Esophagus muscularis mucosa (tissue), 4 donors: ENCODE data around the gene OSBPL9. TPM values are rescaled to one million over a fixed set of nuclear protein-coding genes. Genes with fewer than 3 reads are reported as not detected.

Source experiments
- DNase-seq: peaks from one replicate; pipeline ENCODE4 v3.0.0-alpha.2; 2017; ENCODE audit errors: extremely low spot score
- H3K27ac ChIP-seq, 4 donors: fragments of 200-600 bp; sonication (generic); replicated peaks in 1 of 4; 1 replicate in 3 of 4; 2 replicates in 1 of 4; pipeline ENCODE4 v1.5.1; 2016 to 2019; ENCODE audit warnings: mild to moderate bottlenecking in 1 of 4
- H3K27me3 ChIP-seq, 4 donors: fragments of 200-600 bp; sonication (generic); one replicate each; pipeline versions ENCODE4 v1.5.1 to v1.6.0; 2016 to 2019
- H3K36me3 ChIP-seq, 4 donors: fragments of 200-600 bp; sonication (generic); one replicate each; pipeline ENCODE4 v1.5.1; 2016 to 2019
- H3K4me1 ChIP-seq, 4 donors: fragments of 200-600 bp; sonication (generic); one replicate each; pipeline ENCODE4 v1.5.1; 2016 to 2019
- H3K4me3 ChIP-seq, 4 donors: fragments of 200-600 bp; sonication (generic); 1 replicate in 2 of 4; 2 replicates in 2 of 4; pipeline ENCODE4 v1.5.1; 2016 to 2019; ENCODE audit warnings: mild to moderate bottlenecking in 4 of 4, moderate library complexity in 1 of 4
- H3K9me3 ChIP-seq, 4 donors: fragments of 200-600 bp; sonication (generic); 1 replicate in 3 of 4; 2 replicates in 1 of 4; pipeline ENCODE4 v1.5.1; 2016 to 2019
- CTCF ChIP-seq, 3 experiments: fragments of 200-600 bp in 2 of 3; fragments of 450-650 bp in 1 of 3; sonication (generic) in 2 of 3; IDR thresholded peaks; one replicate each; pipeline ENCODE4 v1.5.1; 2017 to 2019; ENCODE audit warnings: antibody characterized with exemption in 3 of 3, mild to moderate bottlenecking in 2 of 3, moderate library complexity in 1 of 3
- EP300 ChIP-seq: sonication (generic); formaldehyde crosslinking; IDR thresholded peaks from one replicate; pipeline ENCODE4 v1.6.1; 2017; ENCODE audit warnings: antibody characterized with exemption
- POLR2A ChIP-seq: fragments of 450-650 bp; IDR thresholded peaks from one replicate; pipeline ENCODE4 v1.6.1; 2017; ENCODE audit warnings: antibody characterized with exemption, moderate library complexity, mild to moderate bottlenecking, low read depth
- POLR2AphosphoS5 ChIP-seq, 2 donors: sonication (generic); formaldehyde crosslinking; IDR thresholded peaks; one replicate each; pipeline ENCODE4 v1.6.1; 2017; ENCODE audit warnings: antibody characterized with exemption in 2 of 2
- WGBS: methylation state at CpG from one replicate; pipeline ENCODE4 v1.1.5; 2018; 5-methylcytosine and 5-hydroxymethylcytosine counted together
- intact Hi-C: fragments of 100-400 bp; cut with DNase I; formaldehyde crosslinking; loops from one replicate; pipeline ENCODE4 v1.15.1; 2023
- total RNA-seq, 4 donors: library from RNA; depleted of rRNA; stranded (reverse); fragments of >200 nt; gene quantifications; one replicate each; pipeline versions ENCODE4 v1.1.0 to v1.2.1, GENCODE V29; 2016

OSBPL9 gene
- total RNA-seq, 4 donors from 2014 or later: 66.8 to 84.5 (median 75.9) TPM

- no peak overlapping the region for H3K4me3 ChIP-seq
- no peaks in the 10 kb centered on the region for H3K9me3 ChIP-seq
- H3K4me1 ChIP-seq: peaks cover 25 to 54% (median 44%) of the 10 kb centered on the region in 4 donors
- no peak for DNase-seq
- intact Hi-C loops: no loop called here
- no peaks in the 10 kb centered on the region for H3K36me3 ChIP-seq
- H3K27me3 ChIP-seq: no peaks in the 10 kb centered on the region
- no peak for TF ChIP-seq POLR2AphosphoS5 (IDR thresholded peaks at IDR 0.05)
- TF ChIP-seq EP300: no peak
- TF ChIP-seq POLR2A: no peak
- TF ChIP-seq CTCF (IDR thresholded peaks at IDR 0.05): no peak
- no peak overlapping the region for H3K27ac ChIP-seq
Observed at GRCh38 chr1:51689643-51690042, 72.8 kb downstream of the OSBPL9 start.

GRCh38 chr1:51690285-51690961 lies 73.5 kb downstream of the OSBPL9 start:
- intact Hi-C loops: no loop called here
- H3K4me1 ChIP-seq: peaks cover 25 to 55% (median 47%) of the 10 kb centered on the region in 4 donors
- H3K27ac ChIP-seq: no peak overlapping the region

GRCh38 chr1:51691920-51692319 lies 75.0 kb downstream of the OSBPL9 start:
- Histone ChIP-seq H3K27me3 (no peaks in the 10 kb centered on the region), H3K9me3 (no peaks in the 10 kb centered on the region), H3K4me3 (no peak overlapping the region), H3K36me3 (no peaks in the 10 kb centered on the region), H3K27ac (no peak overlapping the region), H3K4me1 (peaks cover 25 to 60% (median 48%) of the 10 kb centered on the region in 4 donors)
- intact Hi-C loops: no loop called here
- 92% methylated on average over 5 of the region's 5 CpGs for WGBS
- no peak for TF ChIP-seq POLR2A
- TF ChIP-seq EP300: no peak
- no peak for TF ChIP-seq CTCF (IDR thresholded peaks at IDR 0.05)
- no peak for TF ChIP-seq POLR2AphosphoS5 (IDR thresholded peaks at IDR 0.05)
- DNase-seq: no peak

More at GRCh38 chr1:51690285-51690961, 73.5 kb downstream of the OSBPL9 start:
- Histone ChIP-seq H3K36me3 (no peaks in the 10 kb centered on the region), H3K9me3 (no peaks in the 10 kb centered on the region), H3K4me3 (no peak overlapping the region), H3K27me3 (no peaks in the 10 kb centered on the region)
- TF ChIP-seq CTCF (IDR thresholded peaks at IDR 0.05): no peak
- TF ChIP-seq EP300: no peak
- TF ChIP-seq POLR2AphosphoS5 (IDR thresholded peaks at IDR 0.05): no peak
- no peak for TF ChIP-seq POLR2A
- DNase-seq: no peak
- 62% methylated on average over 3 of the region's 3 CpGs for WGBS

GRCh38 chr1:51693419-51694155 lies 76.7 kb downstream of the OSBPL9 start:
- Histone ChIP-seq H3K36me3 (no peaks in the 10 kb centered on the region), H3K27ac (no peak overlapping the region), H3K4me3 (no peak overlapping the region), H3K4me1 (peaks cover 28 to 55% (median 47%) of the 10 kb centered on the region in 4 donors), H3K27me3 (no peaks in the 10 kb centered on the region), H3K9me3 (no peaks in the 10 kb centered on the region)
- TF ChIP-seq CTCF (IDR thresholded peaks at IDR 0.05): no peak
- no peak for TF ChIP-seq EP300
- no peak for TF ChIP-seq POLR2A
- TF ChIP-seq POLR2AphosphoS5 (IDR thresholded peaks at IDR 0.05): no peak
- intact Hi-C loops: no loop called here
- DNase-seq: no peak
- WGBS: 63% methylated on average over 4 of the region's 4 CpGs
